Measurements from ENCODE around the gene ZNF609.

Gene ZNF609

DNA sequence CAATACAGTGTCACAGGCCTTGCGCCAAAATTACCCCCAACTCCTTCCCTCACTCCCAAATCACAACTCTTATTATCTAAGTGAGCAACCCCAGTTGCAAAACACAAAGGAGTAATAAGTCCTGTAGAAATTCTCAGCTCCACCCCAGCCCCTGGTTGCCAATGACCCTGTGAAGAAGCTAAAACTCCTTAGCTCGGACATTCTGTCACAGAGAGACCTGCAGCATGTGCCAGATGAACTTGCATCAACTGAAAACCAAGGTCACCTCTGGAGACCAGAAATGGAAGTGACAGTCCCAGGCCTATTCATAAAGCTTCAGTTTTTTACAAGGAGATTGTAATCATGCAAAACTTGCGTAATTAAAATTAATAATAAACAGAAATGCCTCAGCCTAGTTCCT lies 259.8 kb downstream of the ZNF609 start:
- H3K4me1 ChIP-seq (ENCODE audit: control insufficient read depth in 5 of 5, insufficient read depth in 5 of 5, low read length in 5 of 5): peaks cover 0 to 28% (median 18%) of the 10 kb centered on the region in 5 donors
- H3K9me3 ChIP-seq (ENCODE audit: control insufficient read depth in 5 of 5, low read length in 5 of 5): no peaks in the 10 kb centered on the region
- peaks cover 0 to 4% (median 0%) of the 10 kb centered on the region in 5 donors for H3K27me3 ChIP-seq (ENCODE audit: control insufficient read depth in 5 of 5, insufficient read depth in 4 of 5, low read length in 5 of 5)
- H3K36me3 ChIP-seq (ENCODE audit: control insufficient read depth in 5 of 5, insufficient read depth in 5 of 5, low read length in 5 of 5): peaks cover 0 to 7% (median 0%) of the 10 kb centered on the region in 5 donors
- H3K9ac ChIP-seq (ENCODE audit: low read length in 5 of 5): no peak overlapping the region
- H3K27ac ChIP-seq (ENCODE audit: low read depth, low read length): no peak overlapping the region
- no peak overlapping the region for H3K4me3 ChIP-seq (ENCODE audit: low read depth in 1 of 5, low read length in 5 of 5)

DNA sequence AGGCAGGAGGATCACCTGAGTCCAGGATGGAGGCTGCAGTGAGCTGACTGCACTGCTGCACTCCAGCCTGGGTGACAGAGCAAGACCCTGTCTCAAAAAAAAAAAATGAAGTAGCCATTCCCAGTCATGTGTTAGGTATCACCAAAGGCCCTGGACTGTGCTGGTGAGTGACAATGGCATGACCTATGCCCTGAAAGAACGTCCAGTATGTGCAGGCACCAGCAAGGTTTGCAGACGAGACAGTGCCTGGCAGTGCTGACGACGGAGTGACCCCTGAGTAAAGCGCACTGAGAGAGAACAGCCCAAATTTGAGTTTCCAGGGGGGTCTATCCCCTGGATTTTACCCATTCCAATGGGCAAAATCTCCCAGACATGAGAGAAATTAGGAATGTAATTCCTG lies 269.8 kb downstream of the ZNF609 start:
- Histone ChIP-seq H3K9me3 (ENCODE audit: control insufficient read depth in 5 of 5, low read length in 5 of 5) (no peaks in the 10 kb centered on the region), H3K27ac (ENCODE audit: low read depth, low read length) (no peak overlapping the region), H3K36me3 (ENCODE audit: control insufficient read depth in 5 of 5, insufficient read depth in 5 of 5, low read length in 5 of 5) (no peaks in the 10 kb centered on the region), H3K4me1 (ENCODE audit: control insufficient read depth in 5 of 5, insufficient read depth in 5 of 5, low read length in 5 of 5) (peaks cover 0 to 3% (median 3%) of the 10 kb centered on the region in 5 donors), H3K27me3 (ENCODE audit: control insufficient read depth in 5 of 5, insufficient read depth in 4 of 5, low read length in 5 of 5) (no peaks in the 10 kb centered on the region), H3K4me3 (ENCODE audit: low read depth in 1 of 5, low read length in 5 of 5) (no peak overlapping the region), H3K9ac (ENCODE audit: low read length in 5 of 5) (no peak overlapping the region)

DNA sequence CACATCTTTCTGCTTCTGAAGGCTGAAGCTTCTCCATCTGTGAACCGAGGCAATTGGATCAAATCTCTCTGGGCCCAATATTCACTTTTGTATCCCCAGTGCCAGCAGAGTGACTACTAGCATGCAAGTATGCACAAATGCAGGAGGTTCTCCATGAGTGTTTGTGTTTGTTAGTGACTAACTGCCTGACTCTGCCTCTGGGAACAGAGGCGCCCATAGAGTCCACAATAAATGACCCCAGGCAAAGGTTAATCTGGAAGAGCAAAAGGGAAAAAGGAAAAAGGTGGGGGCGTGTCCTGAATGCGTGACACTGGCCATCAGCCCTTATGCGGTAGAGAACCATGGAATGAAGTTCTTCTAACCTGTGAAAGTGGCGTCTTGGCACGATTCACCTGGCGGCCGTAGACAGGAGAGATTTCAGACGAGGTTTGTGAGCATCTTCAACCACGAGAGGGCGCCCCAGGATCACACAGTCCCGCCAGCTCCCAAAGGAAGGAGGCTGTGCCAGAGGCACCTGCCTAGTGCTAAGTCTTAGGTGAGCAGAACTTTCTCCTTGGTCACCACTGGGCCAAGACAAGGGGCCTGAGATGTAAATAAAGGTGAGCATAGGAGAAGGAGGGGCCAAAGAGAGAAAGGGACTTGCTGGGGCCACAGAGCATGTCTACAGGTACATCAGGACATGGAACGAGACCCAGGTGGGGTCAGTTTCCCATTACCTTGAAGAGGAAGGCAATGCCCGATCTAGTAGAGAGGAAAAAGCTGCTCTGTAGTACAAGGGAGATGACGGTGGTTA lies 270.8 kb downstream of the ZNF609 start:
- Histone ChIP-seq H3K4me1 (ENCODE audit: control insufficient read depth in 5 of 5, insufficient read depth in 5 of 5, low read length in 5 of 5) (peaks cover 0 to 6% (median 3%) of the 10 kb centered on the region in 5 donors), H3K4me3 (ENCODE audit: low read depth in 1 of 5, low read length in 5 of 5) (no peak overlapping the region), H3K27me3 (ENCODE audit: control insufficient read depth in 5 of 5, insufficient read depth in 4 of 5, low read length in 5 of 5) (no peaks in the 10 kb centered on the region), H3K36me3 (ENCODE audit: control insufficient read depth in 5 of 5, insufficient read depth in 5 of 5, low read length in 5 of 5) (no peaks in the 10 kb centered on the region), H3K27ac (ENCODE audit: low read depth, low read length) (no peak overlapping the region), H3K9me3 (ENCODE audit: control insufficient read depth in 5 of 5, low read length in 5 of 5) (no peaks in the 10 kb centered on the region), H3K9ac (ENCODE audit: low read length in 5 of 5) (no peak overlapping the region)

DNA sequence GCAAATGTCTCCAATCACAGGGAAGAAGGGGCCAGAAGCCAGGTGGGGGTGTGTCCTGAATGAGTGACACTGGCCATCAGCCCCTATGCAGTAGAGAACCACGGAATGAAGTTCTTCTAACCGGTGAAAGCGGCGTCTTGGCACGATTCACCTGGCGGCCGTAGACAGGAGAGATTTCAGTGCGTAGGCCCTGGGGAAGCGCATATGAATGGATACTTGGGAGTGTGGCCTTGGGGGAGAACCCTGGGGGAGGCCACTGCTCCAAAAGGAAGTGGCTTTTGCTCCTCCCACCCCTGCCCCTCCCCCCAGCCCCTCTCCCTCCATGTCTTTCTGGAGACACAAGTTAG lies 271.4 kb downstream of the ZNF609 start:
- H3K9me3 ChIP-seq (ENCODE audit: control insufficient read depth in 5 of 5, low read length in 5 of 5): no peaks in the 10 kb centered on the region
- no peak overlapping the region for H3K27ac ChIP-seq (ENCODE audit: low read depth, low read length)
- no peaks in the 10 kb centered on the region for H3K27me3 ChIP-seq (ENCODE audit: control insufficient read depth in 5 of 5, insufficient read depth in 4 of 5, low read length in 5 of 5)
- peaks cover 0 to 6% (median 3%) of the 10 kb centered on the region in 5 donors for H3K4me1 ChIP-seq (ENCODE audit: control insufficient read depth in 5 of 5, insufficient read depth in 5 of 5, low read length in 5 of 5)
- no peak overlapping the region for H3K4me3 ChIP-seq (ENCODE audit: low read depth in 1 of 5, low read length in 5 of 5)
- no peaks in the 10 kb centered on the region for H3K36me3 ChIP-seq (ENCODE audit: control insufficient read depth in 5 of 5, insufficient read depth in 5 of 5, low read length in 5 of 5)
- H3K9ac ChIP-seq (ENCODE audit: low read length in 5 of 5): no peak overlapping the region

DNA sequence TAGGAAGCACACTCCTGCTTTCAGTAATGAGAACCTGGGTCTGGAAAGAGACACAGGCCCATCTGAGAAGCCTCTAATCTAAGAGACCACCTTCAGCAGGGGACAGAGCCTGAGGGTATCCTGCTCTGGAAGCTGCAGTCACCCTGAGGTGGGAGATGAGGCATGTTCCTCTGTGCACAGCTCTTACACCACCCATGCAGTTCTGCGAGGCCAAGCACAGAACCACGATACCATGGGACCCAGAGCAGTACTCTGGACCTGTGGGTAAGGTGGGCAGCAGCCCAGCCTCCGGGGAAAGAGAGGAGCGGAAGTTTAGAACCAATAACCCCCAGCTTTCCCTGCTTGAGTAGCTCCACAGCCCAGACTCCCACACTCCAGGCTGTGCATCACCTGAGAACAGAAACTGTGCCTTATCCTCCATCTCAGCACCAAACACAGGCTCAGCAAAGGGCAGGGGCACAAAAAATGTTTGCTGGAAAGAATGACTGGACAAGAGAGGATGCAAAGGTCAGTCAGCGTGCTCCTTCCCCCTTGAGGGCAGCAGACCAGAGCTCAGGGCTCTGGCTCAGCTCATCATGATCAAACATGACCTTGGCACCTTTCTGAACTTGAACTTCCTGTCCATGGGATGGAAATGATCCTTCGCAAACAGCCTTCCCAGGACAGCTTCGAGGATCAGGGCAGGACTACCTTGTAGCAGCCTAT lies 271.9 kb downstream of the ZNF609 start:
- no peak overlapping the region for H3K27ac ChIP-seq (ENCODE audit: low read depth, low read length)
- no peaks in the 10 kb centered on the region for H3K9me3 ChIP-seq (ENCODE audit: control insufficient read depth in 5 of 5, low read length in 5 of 5)
- H3K4me3 ChIP-seq (ENCODE audit: low read depth in 1 of 5, low read length in 5 of 5): no peak overlapping the region

More for the DNA sequence above, 271.9 kb downstream of the ZNF609 start:
- peaks cover 0 to 6% (median 3%) of the 10 kb centered on the region in 5 donors for H3K4me1 ChIP-seq (ENCODE audit: control insufficient read depth in 5 of 5, insufficient read depth in 5 of 5, low read length in 5 of 5)
- H3K36me3 ChIP-seq (ENCODE audit: control insufficient read depth in 5 of 5, insufficient read depth in 5 of 5, low read length in 5 of 5): no peaks in the 10 kb centered on the region
- H3K9ac ChIP-seq (ENCODE audit: low read length in 5 of 5): no peak overlapping the region
- H3K27me3 ChIP-seq (ENCODE audit: control insufficient read depth in 5 of 5, insufficient read depth in 4 of 5, low read length in 5 of 5): no peaks in the 10 kb centered on the region
